NB4 (cell line): Measurements from ENCODE around the gene INTS6.

Experiments used
- CTCF ChIP-seq: IDR thresholded peaks from one replicate; pipeline ENCODE4 v1.5.1; 2012; ENCODE audit warnings: low read depth, low read length
- MAX ChIP-seq: IDR thresholded peaks from 2 replicates; pipeline ENCODE4 v1.6.1; 2011; ENCODE audit warnings: low read depth, low read length
- MYC ChIP-seq: IDR thresholded peaks from 2 replicates; pipeline ENCODE4 v1.6.1; 2011; ENCODE audit warnings: low read depth, low read length
- POLR2A ChIP-seq: IDR thresholded peaks from 2 replicates; pipeline ENCODE4 v1.6.1; 2011; ENCODE audit warnings: mild to moderate bottlenecking; ENCODE audit not compliant: insufficient read length; ENCODE audit errors: extremely low read depth

GRCh38 chr13:51357928-51358595 is 94.8 kb downstream of the INTS6 start:
- TF ChIP-seq CTCF (no peak), POLR2A (no peak), MYC (no peak), MAX (no peak)
